Sigmoid colon (tissue), 4 donors: ENCODE data around the gene LYPLAL1.

Experiments used
- CTCF ChIP-seq, 4 experiments: fragments of 450-650 bp in 3 of 4; fragments of 200-600 bp in 1 of 4; IDR thresholded peaks; one replicate each; pipeline ENCODE4 v1.5.1; 2016 to 2019; ENCODE audit warnings: antibody characterized with exemption in 4 of 4, mild to moderate bottlenecking in 3 of 4, moderate library complexity in 2 of 4
- POLR2A ChIP-seq, 2 donors: fragments of 450-650 bp; IDR thresholded peaks; one replicate each; pipeline ENCODE4 v1.6.1; 2016; ENCODE audit warnings: antibody characterized with exemption in 2 of 2, mild to moderate bottlenecking in 2 of 2, moderate library complexity in 2 of 2
- POLR2AphosphoS5 ChIP-seq, 4 donors: sonication (generic); formaldehyde crosslinking; IDR thresholded peaks; one replicate each; pipeline ENCODE4 v1.6.1; 2017; ENCODE audit warnings: antibody characterized with exemption in 4 of 4

GRCh38 chr1:219190605-219191004 lies 16.9 kb downstream of the LYPLAL1 start:
- TF ChIP-seq POLR2A (IDR thresholded peaks at IDR 0.05) (no peak), POLR2AphosphoS5 (IDR thresholded peaks at IDR 0.05) (no peak), CTCF (IDR thresholded peaks at IDR 0.05) (no peak)
